ENCODE results near the gene POU6F1.

Gene POU6F1

DNA sequence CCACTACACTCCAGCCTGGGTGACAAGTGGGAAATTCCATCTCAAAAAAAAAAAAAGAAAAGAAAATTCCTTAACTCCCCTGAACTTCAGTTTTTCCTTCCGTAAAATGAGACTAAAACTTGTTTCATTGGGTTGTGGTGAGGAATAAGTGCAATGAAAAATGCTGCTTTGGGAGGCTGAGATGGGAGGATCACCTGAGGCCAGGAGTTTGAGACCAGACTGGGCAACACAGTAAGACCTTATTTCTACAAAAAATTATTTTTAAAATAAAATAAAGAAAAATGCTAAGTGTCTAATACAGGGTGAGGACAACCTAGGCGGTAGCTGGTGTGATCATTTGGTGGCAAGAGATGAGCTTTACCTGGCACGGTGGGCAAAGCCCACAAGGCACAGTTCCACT is 45.5 kb upstream of the POU6F1 start (continued):
- TF ChIP-seq, protein P1, sequence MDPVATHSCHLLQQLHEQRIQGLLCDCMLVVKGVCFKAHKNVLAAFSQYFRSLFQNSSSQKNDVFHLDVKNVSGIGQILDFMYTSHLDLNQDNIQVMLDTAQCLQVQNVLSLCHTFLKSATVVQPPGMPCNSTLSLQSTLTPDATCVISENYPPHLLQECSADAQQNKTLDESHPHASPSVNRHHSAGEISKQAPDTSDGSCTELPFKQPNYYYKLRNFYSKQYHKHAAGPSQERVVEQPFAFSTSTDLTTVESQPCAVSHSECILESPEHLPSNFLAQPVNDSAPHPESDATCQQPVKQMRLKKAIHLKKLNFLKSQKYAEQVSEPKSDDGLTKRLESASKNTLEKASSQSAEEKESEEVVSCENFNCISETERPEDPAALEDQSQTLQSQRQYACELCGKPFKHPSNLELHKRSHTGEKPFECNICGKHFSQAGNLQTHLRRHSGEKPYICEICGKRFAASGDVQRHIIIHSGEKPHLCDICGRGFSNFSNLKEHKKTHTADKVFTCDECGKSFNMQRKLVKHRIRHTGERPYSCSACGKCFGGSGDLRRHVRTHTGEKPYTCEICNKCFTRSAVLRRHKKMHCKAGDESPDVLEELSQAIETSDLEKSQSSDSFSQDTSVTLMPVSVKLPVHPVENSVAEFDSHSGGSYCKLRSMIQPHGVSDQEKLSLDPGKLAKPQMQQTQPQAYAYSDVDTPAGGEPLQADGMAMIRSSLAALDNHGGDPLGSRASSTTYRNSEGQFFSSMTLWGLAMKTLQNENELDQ (tag by site-specific recombination; IDR thresholded peaks at IDR 0.05; ENCODE audit: low read depth), result no peak

DNA sequence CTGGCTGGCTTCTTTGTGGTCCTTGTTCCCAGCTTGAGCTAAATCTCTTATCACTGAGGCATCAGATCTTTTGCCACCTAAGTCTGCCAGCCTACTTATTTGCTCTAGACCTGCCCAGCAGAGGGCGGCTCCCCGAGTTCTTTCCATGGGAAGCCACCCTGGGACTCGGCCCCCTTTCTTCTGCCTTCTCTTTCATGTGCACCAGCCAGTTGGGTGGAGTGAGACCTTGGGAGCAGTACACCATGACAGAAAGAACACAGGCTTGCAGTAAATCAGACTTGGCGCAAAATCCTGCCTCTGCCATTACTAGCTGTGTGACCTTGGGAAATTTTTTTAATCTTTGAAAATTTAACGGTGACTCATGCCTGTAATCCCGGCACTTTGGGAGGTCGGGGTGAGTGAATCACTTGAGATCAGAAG is 44.9 kb upstream of the POU6F1 start:
- Histone ChIP-seq H3K9me3 (ENCODE audit: control insufficient read depth, insufficient read depth, low read depth, low read length) (no peaks in the 10 kb centered on the region), H3K4me1 (ENCODE audit: control insufficient read depth, insufficient read depth, low read length) (no peaks in the 10 kb centered on the region), H3K27ac (ENCODE audit: extremely low read depth, low read depth, low read length) (no peak overlapping the region), H3K36me3 (ENCODE audit: control insufficient read depth in 2 of 2, insufficient read depth in 1 of 2, low read length in 2 of 2) (no peaks in the 10 kb centered on the region), H3K4me3 (ENCODE audit: low read depth, low read length) (no peak overlapping the region)
- ChIA-PET POLR2A (no interaction called here), CTCF (interaction anchor here (0.6 to 2.0 kb wide), 10 partner anchors 10 to 369 kb away, joined by 3 to 10 read pairs (median 4); no protein-coding TSS in a partner anchor)
- no peak for TF ChIP-seq ZNF10 (tag by site-specific recombination; IDR thresholded peaks at IDR 0.05)
- TF ChIP-seq ZNF221 (tag by site-specific recombination; IDR thresholded peaks at IDR 0.05; ENCODE audit: borderline replicate concordance), result no peak
- TF ChIP-seq ZNF302 (tag by site-specific recombination; IDR thresholded peaks at IDR 0.05; ENCODE audit: low read depth), result no peak
- no peak for TF ChIP-seq FEZF1 (tag by site-specific recombination; IDR thresholded peaks at IDR 0.05)
- 0 out of 2 replicates have a peak, but pooled peaks have one; percentile 31 for TF ChIP-seq ZBTB8A (tag by site-specific recombination; IDR thresholded peaks at IDR 0.05)
- no peak for TF ChIP-seq ZNF747 (tag by site-specific recombination; IDR thresholded peaks at IDR 0.05)
- no peak for TF ChIP-seq ZNF341 (tag by site-specific recombination; IDR thresholded peaks at IDR 0.05; ENCODE audit: low read depth)
- TF ChIP-seq IKZF3 (tag by site-specific recombination; IDR thresholded peaks at IDR 0.05), result 0 out of 2 replicates have a peak, but pooled peaks have one; percentile 16
- no peak for TF ChIP-seq GLI2 (tag by site-specific recombination; IDR thresholded peaks at IDR 0.05; ENCODE audit: borderline replicate concordance, low read depth)
- no peak for TF ChIP-seq ZSCAN23 (tag by site-specific recombination; IDR thresholded peaks at IDR 0.05)
- TF ChIP-seq, protein P2, sequence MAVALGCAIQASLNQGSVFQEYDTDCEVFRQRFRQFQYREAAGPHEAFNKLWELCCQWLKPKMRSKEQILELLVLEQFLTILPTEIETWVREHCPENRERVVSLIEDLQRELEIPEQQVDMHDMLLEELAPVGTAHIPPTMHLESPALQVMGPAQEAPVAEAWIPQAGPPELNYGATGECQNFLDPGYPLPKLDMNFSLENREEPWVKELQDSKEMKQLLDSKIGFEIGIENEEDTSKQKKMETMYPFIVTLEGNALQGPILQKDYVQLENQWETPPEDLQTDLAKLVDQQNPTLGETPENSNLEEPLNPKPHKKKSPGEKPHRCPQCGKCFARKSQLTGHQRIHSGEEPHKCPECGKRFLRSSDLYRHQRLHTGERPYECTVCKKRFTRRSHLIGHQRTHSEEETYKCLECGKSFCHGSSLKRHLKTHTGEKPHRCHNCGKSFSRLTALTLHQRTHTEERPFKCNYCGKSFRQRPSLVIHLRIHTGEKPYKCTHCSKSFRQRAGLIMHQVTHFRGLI (tag by site-specific recombination; IDR thresholded peaks at IDR 0.05), result no peak
- TF ChIP-seq ZNF132 (tag by site-specific recombination; IDR thresholded peaks at IDR 0.05; ENCODE audit: borderline replicate concordance), result no peak
- no peak for TF ChIP-seq ZNF16 (tag by site-specific recombination; IDR thresholded peaks at IDR 0.05; ENCODE audit: low read depth)
- TF ChIP-seq, protein P3, sequence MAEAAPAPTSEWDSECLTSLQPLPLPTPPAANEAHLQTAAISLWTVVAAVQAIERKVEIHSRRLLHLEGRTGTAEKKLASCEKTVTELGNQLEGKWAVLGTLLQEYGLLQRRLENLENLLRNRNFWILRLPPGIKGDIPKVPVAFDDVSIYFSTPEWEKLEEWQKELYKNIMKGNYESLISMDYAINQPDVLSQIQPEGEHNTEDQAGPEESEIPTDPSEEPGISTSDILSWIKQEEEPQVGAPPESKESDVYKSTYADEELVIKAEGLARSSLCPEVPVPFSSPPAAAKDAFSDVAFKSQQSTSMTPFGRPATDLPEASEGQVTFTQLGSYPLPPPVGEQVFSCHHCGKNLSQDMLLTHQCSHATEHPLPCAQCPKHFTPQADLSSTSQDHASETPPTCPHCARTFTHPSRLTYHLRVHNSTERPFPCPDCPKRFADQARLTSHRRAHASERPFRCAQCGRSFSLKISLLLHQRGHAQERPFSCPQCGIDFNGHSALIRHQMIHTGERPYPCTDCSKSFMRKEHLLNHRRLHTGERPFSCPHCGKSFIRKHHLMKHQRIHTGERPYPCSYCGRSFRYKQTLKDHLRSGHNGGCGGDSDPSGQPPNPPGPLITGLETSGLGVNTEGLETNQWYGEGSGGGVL (tag by site-specific recombination; IDR thresholded peaks at IDR 0.05), result no peak
- 0 out of 2 replicates have a peak, but pooled peaks have one; percentile 58 for TF ChIP-seq ZNF561 (tag by site-specific recombination; IDR thresholded peaks at IDR 0.05; ENCODE audit: borderline replicate concordance)
- TF ChIP-seq ZNF555 (tag by site-specific recombination; conservative IDR thresholded peaks at IDR 0.05), result no peak
- TF ChIP-seq ZNF48 (tag by site-specific recombination; IDR thresholded peaks at IDR 0.05), result no peak
- no peak for TF ChIP-seq ZNF530 (tag by site-specific recombination; IDR thresholded peaks at IDR 0.05; ENCODE audit: low read depth)
- no peak for TF ChIP-seq ZNF658 (tag by site-specific recombination; IDR thresholded peaks at IDR 0.05)
- TF ChIP-seq, protein P4, sequence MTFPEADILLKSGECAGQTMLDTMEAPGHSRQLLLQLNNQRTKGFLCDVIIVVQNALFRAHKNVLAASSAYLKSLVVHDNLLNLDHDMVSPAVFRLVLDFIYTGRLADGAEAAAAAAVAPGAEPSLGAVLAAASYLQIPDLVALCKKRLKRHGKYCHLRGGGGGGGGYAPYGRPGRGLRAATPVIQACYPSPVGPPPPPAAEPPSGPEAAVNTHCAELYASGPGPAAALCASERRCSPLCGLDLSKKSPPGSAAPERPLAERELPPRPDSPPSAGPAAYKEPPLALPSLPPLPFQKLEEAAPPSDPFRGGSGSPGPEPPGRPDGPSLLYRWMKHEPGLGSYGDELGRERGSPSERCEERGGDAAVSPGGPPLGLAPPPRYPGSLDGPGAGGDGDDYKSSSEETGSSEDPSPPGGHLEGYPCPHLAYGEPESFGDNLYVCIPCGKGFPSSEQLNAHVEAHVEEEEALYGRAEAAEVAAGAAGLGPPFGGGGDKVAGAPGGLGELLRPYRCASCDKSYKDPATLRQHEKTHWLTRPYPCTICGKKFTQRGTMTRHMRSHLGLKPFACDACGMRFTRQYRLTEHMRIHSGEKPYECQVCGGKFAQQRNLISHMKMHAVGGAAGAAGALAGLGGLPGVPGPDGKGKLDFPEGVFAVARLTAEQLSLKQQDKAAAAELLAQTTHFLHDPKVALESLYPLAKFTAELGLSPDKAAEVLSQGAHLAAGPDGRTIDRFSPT (tag by site-specific recombination; IDR thresholded peaks at IDR 0.05), result 0 out of 2 replicates have a peak, but pooled peaks have one; percentile 24
- no peak for TF ChIP-seq ZNF600 (tag by site-specific recombination; IDR thresholded peaks at IDR 0.05)
- TF ChIP-seq ZFP41 (tag by site-specific recombination; IDR thresholded peaks at IDR 0.05; ENCODE audit: borderline replicate concordance), result no peak
- no peak for TF ChIP-seq ZNF623 (tag by site-specific recombination; IDR thresholded peaks at IDR 0.05)
- TF ChIP-seq REPIN1 (tag by site-specific recombination; IDR thresholded peaks at IDR 0.05; ENCODE audit: low read depth), result no peak
- no peak for TF ChIP-seq ZSCAN30 (tag by site-specific recombination; IDR thresholded peaks at IDR 0.05)
- TF ChIP-seq ZNF292 (tag by site-specific recombination; IDR thresholded peaks at IDR 0.05; ENCODE audit: borderline replicate concordance, low read depth), result no peak
- no peak for TF ChIP-seq ZNF391 (tag by site-specific recombination; IDR thresholded peaks at IDR 0.05; ENCODE audit: borderline replicate concordance, low read depth)
- no peak for TF ChIP-seq ZNF140 (tag by site-specific recombination; IDR thresholded peaks at IDR 0.05)

Data from HEK293 (cell line).